ES-I3 (cell line): ENCODE measurements around the gene SDC4.

Source experiments
- H3K36me3 ChIP-seq: 2 replicates; pipeline ENCODE4 v1.6.1; 2013; ENCODE audit warnings: mild to moderate bottlenecking, low read length, control low read depth, moderate library complexity; ENCODE audit not compliant: insufficient read depth
- H3K4me1 ChIP-seq: 2 replicates; pipeline ENCODE4 v1.6.1; 2013; ENCODE audit warnings: mild to moderate bottlenecking, control low read depth, low read length; ENCODE audit not compliant: insufficient read depth
- H3K9ac ChIP-seq: 2 replicates; pipeline ENCODE4 v1.6.1; 2013; ENCODE audit warnings: low read depth, mild to moderate bottlenecking, low read length, moderate library complexity
- H3K9me3 ChIP-seq: 2 replicates; pipeline ENCODE4 v1.6.1; 2013; ENCODE audit warnings: mild to moderate bottlenecking, low read length, moderate library complexity; ENCODE audit not compliant: control insufficient read depth, insufficient read depth

The SDC4 gene

DNA sequence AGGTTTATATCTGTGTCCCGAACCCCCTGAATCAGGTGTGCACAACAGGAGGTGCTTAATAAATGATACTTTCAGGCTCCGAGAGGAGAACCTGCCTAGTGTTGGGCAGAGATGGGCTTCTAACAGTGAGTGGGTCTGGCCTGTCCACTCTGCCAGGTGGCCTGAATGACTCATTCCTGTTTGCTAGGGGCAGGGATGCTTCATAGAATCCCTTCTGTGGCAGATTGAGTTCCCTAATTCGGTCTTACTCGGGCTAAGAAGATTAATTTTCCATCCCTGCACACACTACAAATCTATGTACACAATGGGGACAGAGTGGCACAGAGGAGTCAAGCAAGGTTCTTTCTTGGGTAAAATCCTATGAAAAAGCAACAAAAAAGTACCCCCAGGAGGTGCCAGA is 19.8 kb downstream of the SDC4 start:
- Histone ChIP-seq H3K4me1 (no peaks in the 10 kb centered on the region), H3K36me3 (peaks cover 21% of the 10 kb centered on the region), H3K9me3 (no peaks in the 10 kb centered on the region), H3K9ac (no peak overlapping the region)

DNA sequence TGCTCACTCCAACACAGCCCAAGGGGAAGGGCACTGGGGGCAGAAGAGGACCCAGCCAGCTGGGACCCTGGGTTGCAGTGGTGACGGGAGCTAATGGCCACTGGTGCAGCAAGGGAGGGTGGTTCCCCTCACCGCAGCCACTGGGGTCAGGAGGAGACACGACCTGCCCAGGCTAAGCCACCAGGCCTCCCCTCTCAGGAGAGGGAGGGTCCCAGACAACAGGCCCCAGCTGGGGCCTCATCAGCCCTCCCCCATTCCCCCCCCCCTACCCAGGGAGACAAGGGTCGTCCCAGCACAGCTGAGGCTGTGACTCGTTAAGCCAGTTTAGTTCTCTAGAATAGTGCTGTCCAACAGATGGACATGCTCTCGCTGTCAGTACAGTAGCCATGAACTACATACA is 22.9 kb downstream of the SDC4 start:
- no peaks in the 10 kb centered on the region for H3K9me3 ChIP-seq
- peaks cover 8% of the 10 kb centered on the region for H3K36me3 ChIP-seq
- H3K4me1 ChIP-seq = no peaks in the 10 kb centered on the region
- H3K9ac ChIP-seq = no peak overlapping the region

DNA sequence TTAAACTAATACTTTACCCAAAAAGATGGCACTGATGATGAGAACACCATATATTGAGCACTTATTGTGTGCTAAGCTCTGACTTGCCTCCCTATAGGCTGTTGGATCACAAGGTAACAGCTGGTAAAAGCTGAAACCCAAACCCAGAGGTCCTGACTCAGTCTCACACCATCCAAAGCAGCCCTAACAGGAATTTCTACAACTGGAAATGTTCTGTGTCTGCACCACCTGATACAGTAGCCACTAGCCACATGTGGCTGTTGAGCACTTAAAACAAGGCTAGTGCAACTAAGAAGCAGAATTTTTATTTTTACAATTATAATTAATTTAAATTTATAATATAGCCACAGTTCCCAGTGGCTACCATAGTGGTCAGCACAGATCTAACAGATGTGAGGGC is 24.5 kb downstream of the SDC4 start:
- Histone ChIP-seq H3K9ac (no peak overlapping the region), H3K9me3 (no peaks in the 10 kb centered on the region), H3K36me3 (peaks cover 5% of the 10 kb centered on the region), H3K4me1 (peaks cover 3% of the 10 kb centered on the region; the same call in 1 of the 2 replicates)

DNA sequence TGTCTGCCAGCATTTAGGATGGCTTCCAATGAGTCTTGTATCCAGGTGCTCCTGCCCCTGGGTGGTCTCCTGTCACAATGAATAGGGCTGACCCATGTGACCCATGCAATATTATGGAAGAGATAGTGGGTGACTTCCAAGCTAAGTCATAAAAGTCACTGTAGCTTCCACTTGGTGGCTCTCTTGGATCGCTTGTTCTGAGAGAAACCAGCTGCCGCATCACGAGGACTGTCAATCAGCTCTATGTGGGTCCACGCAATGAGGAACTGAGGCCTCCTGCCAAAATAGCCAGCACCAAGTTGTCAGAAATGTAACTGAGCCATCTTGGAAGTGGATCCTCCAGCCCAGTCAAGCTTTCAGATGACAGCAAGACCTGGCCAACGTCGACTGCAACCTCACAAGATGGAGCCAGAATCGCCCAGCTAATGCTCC is 25.3 kb downstream of the SDC4 start:
- H3K36me3 ChIP-seq = peaks cover 5% of the 10 kb centered on the region; the same call in 1 of the 2 replicates
- peaks cover 3% of the 10 kb centered on the region; the same call in 1 of the 2 replicates for H3K4me1 ChIP-seq
- no peaks in the 10 kb centered on the region for H3K9me3 ChIP-seq
- no peak overlapping the region for H3K9ac ChIP-seq

DNA sequence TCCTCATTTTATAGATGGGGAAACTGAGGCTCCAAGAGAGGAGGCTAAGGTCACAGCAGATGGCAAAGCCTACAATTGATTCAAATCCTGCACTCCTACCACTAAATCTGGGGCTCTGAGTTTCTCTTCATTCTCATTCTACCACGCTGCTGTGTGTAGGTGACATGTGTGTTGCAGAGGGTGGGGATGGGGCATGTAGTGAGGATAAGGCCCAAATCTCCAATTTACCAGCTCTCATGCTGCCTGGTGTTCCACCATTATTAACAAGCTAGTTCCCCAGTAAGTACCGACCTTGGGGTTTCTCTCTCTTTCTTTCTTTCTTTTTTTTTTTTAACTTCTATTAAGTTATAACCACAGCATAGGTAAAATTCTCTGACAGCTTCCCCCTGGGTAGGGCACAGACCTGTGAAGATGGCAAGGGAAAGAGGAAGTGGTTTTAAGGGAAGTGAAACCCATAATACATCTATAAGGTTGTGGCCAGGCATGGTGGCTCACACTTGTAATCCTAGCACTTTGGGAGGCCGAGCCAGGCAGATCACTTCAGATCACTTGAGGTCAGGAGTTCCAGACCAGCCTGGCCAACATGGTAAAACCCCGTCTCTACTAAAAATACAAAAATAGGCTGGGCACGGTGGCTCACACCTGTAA is 27.2 kb downstream of the SDC4 start:
- no peaks in the 10 kb centered on the region for H3K9me3 ChIP-seq
- peaks cover 3% of the 10 kb centered on the region; the same call in 1 of the 2 replicates for H3K4me1 ChIP-seq
- peaks cover 5% of the 10 kb centered on the region; the same call in 1 of the 2 replicates for H3K36me3 ChIP-seq
- no peak overlapping the region for H3K9ac ChIP-seq

GRCh38 chr20:45318948-45319347 is 29.3 kb downstream of the SDC4 start:
- Histone ChIP-seq H3K9me3 (no peaks in the 10 kb centered on the region), H3K36me3 (no peaks in the 10 kb centered on the region), H3K4me1 (peaks cover 3% of the 10 kb centered on the region; the same call in 1 of the 2 replicates), H3K9ac (no peak overlapping the region)

DNA sequence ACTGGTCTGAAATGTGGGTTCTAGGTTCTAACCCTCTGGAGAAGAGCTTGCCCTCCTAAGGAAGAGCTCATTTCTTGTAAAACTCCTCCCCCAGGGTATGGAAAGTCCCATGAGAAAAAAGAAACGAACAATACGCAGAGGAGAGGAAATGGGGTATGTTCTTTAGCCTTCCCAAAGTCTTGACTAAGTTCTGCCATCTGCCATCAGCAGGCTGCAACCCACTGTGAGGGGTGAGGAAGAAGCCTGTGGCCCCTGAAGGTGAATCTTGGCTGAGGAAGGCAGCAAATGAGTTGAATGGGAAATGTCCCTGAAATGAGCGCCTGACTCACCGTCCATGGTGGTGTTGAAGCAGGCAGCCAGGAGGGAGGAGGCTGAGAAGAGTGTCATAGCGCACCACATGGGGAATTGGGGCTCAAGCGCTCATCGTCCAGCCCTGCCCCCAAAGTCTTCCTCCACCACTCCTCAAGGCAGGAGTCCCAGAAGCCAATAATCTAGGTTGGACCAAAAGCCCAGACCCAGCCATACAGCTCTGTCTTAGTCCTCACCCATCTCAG is 29.8 kb downstream of the SDC4 start:
- no peaks in the 10 kb centered on the region for H3K36me3 ChIP-seq
- peaks cover 3% of the 10 kb centered on the region; the same call in 1 of the 2 replicates for H3K4me1 ChIP-seq
- H3K9ac ChIP-seq = no peak overlapping the region
- no peaks in the 10 kb centered on the region for H3K9me3 ChIP-seq

- no peaks in the 10 kb centered on the region for H3K9me3 ChIP-seq
Observed at GRCh38 chr20:45317826-45318225, 30.4 kb downstream of the SDC4 start.

GRCh38 chr20:45316150-45317080 is 31.8 kb downstream of the SDC4 start:
- Histone ChIP-seq H3K4me1 (peaks cover 3% of the 10 kb centered on the region; the same call in 1 of the 2 replicates), H3K9ac (no peak overlapping the region), H3K36me3 (no peaks in the 10 kb centered on the region), H3K9me3 (no peaks in the 10 kb centered on the region)

More at GRCh38 chr20:45317826-45318225, 30.4 kb downstream of the SDC4 start:
- Histone ChIP-seq H3K4me1 (peaks cover 3% of the 10 kb centered on the region; the same call in 1 of the 2 replicates), H3K36me3 (no peaks in the 10 kb centered on the region), H3K9ac (no peak overlapping the region)

- no peak overlapping the region for H3K9ac ChIP-seq
- peaks cover 3% of the 10 kb centered on the region; the same call in 1 of the 2 replicates for H3K4me1 ChIP-seq
- H3K9me3 ChIP-seq = no peaks in the 10 kb centered on the region
- H3K36me3 ChIP-seq = no peaks in the 10 kb centered on the region
Observed at GRCh38 chr20:45315672-45316071, 32.6 kb downstream of the SDC4 start.

DNA sequence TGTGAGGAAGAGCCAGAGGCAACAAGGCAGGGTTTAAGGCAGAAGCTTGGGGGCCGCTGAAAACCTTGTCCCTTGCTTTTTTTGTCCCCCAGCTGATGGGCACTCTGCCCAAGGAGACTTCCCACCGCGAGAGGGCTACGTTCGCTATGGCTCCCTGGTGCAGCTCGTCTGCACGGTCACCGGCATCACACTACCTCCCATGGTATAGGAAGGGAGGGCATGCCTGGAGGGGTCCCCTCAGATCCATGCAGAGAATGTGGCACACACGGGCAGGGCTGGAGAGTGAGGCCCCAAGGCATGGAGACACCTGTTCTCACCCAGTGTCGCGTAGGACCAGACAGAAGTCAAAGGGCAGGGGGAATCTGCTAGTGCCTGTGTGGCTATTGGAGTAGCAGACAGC is 34.3 kb downstream of the SDC4 start:
- Histone ChIP-seq H3K9ac (no peak overlapping the region), H3K9me3 (no peaks in the 10 kb centered on the region), H3K36me3 (no peaks in the 10 kb centered on the region), H3K4me1 (no peaks in the 10 kb centered on the region)

DNA sequence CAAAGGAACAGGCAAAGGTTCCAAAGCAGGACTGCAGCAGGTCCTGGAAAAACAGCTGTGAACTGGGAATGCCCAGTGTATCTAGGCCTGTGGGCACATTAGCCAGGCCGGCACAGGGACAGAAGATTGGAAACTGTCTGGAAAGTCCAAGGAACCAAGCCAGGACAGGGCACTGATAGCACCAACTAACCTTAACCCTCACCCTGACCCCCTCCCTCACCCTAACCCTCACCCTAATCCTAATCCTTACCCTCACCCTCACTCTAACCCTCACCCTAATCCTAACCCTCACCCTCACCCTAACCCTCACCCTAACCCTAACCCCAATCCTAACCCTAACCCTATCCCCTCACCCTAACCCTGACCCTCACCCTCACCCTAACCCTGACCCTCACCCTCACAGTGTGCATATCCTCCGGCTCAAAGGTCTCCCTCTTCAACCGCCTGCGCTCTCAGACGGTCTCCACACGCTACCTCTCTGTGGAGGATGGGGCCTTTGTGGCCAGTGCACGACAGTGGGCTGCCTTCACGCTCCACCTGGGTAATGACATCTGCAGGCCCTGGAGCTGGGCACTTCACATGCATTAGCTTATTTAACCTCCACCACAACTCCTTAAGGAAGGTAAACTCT is 35.0 kb downstream of the SDC4 start:
- H3K9ac ChIP-seq = no peak overlapping the region
- H3K4me1 ChIP-seq = no peaks in the 10 kb centered on the region; the same call in 1 of the 2 replicates
- no peaks in the 10 kb centered on the region for H3K36me3 ChIP-seq
- no peaks in the 10 kb centered on the region for H3K9me3 ChIP-seq

- Histone ChIP-seq H3K9ac (peak overlapping the region; percentile 9; the same call in 1 of the 2 replicates), H3K36me3 (no peaks in the 10 kb centered on the region), H3K9me3 (no peaks in the 10 kb centered on the region), H3K4me1 (no peaks in the 10 kb centered on the region; the same call in 1 of the 2 replicates)
Observed at GRCh38 chr20:45312241-45312640, 36.0 kb downstream of the SDC4 start.
